ENCODE measurements around the gene CAMK2D.

DNA sequence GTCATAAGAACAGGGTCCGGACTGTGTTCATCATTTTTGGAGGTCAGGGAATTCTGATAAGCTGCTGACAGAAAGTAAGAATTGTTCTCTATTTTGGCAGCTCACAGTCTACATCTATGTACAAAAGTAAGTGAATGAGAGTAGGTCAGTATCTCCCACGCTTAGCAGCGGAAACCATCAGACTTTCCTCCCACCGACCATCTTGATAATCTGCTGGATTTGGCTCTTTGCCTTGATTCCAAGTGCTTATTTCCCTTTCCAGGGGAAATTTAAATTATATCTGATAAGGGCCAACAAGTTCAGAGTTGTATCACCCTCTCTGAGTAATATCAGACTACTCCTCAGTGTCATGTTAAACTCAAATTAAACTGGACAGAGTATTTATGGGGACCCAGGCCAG lies 118.0 kb downstream of the CAMK2D start:
- TF ChIP-seq POLR2A (IDR thresholded peaks at IDR 0.05; ENCODE audit: low read length) (no peak), NR3C1 (IDR thresholded peaks at IDR 0.05) (no peak), CHD2 (IDR thresholded peaks at IDR 0.05; ENCODE audit: low read length, partially characterized antibody) (no peak), POLR2AphosphoS2 (conservative IDR thresholded peaks at IDR 0.05; ENCODE audit: low read length) (no peak), RAD21 (conservative IDR thresholded peaks at IDR 0.05 in 1 of 2, IDR thresholded peaks at IDR 0.05 in 1 of 2) (no peak), RNF2 (IDR thresholded peaks at IDR 0.05; ENCODE audit: borderline replicate concordance, low read depth) (no peak), KDM5A (IDR thresholded peaks at IDR 0.05) (no peak), CBX8 (IDR thresholded peaks at IDR 0.05) (no peak), KDM1A (IDR thresholded peaks at IDR 0.05; ENCODE audit: low read depth) (no peak), ESRRA (IDR thresholded peaks at IDR 0.05; ENCODE audit: borderline replicate concordance, low read length) (no peak), ZNF302 (CRISPR knock-in tag; IDR thresholded peaks at IDR 0.05) (no peak), MAFK (IDR thresholded peaks at IDR 0.05; ENCODE audit: partially characterized antibody) (no peak)
- TF ChIP-seq, protein P1, sequence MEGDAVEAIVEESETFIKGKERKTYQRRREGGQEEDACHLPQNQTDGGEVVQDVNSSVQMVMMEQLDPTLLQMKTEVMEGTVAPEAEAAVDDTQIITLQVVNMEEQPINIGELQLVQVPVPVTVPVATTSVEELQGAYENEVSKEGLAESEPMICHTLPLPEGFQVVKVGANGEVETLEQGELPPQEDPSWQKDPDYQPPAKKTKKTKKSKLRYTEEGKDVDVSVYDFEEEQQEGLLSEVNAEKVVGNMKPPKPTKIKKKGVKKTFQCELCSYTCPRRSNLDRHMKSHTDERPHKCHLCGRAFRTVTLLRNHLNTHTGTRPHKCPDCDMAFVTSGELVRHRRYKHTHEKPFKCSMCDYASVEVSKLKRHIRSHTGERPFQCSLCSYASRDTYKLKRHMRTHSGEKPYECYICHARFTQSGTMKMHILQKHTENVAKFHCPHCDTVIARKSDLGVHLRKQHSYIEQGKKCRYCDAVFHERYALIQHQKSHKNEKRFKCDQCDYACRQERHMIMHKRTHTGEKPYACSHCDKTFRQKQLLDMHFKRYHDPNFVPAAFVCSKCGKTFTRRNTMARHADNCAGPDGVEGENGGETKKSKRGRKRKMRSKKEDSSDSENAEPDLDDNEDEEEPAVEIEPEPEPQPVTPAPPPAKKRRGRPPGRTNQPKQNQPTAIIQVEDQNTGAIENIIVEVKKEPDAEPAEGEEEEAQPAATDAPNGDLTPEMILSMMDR (IDR thresholded peaks at IDR 0.05) = no peak
- TF ChIP-seq, protein P2, sequence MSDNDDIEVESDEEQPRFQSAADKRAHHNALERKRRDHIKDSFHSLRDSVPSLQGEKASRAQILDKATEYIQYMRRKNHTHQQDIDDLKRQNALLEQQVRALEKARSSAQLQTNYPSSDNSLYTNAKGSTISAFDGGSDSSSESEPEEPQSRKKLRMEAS (IDR thresholded peaks at IDR 0.05) = no peak

All from A549 (cell line).